Prostate gland (tissue), 2 donors: ENCODE results near the gene RPL32. TPM values are rescaled to one million over a fixed set of nuclear protein-coding genes. Genes with fewer than 3 reads are reported as not detected.

Experiments
- DNase-seq: peaks from one replicate; pipeline ENCODE4 v3.0.0-alpha.2; 2019; ENCODE audit warnings: low spot score
- H3K27ac ChIP-seq, 2 donors: fragments of 200-600 bp; sonication (generic); 2 replicates each; pipeline ENCODE4 v1.5.1; 2017 to 2019
- H3K27me3 ChIP-seq: fragments of 200-600 bp; sonication (generic); replicated peaks from 2 replicates; pipeline ENCODE4 v1.5.1; 2019; ENCODE audit not compliant: insufficient read depth
- H3K36me3 ChIP-seq, 2 donors: fragments of 200-600 bp; sonication (generic); 1 replicate in 1 of 2; 2 replicates in 1 of 2; pipeline versions ENCODE4 v1.5.1 to v1.8.1; 2017 to 2019
- H3K4me1 ChIP-seq: fragments of 200-600 bp; sonication (generic); replicated peaks from 2 replicates; pipeline ENCODE4 v1.5.1; 2019
- H3K4me3 ChIP-seq, 2 donors: fragments of 200-600 bp; sonication (generic); 2 replicates each; pipeline ENCODE4 v1.5.1; 2017 to 2019
- H3K9me3 ChIP-seq: fragments of 200-600 bp; sonication (generic); 2 replicates; pipeline ENCODE4 v1.5.1; 2017
- CTCF ChIP-seq, 4 experiments: fragments of 200-600 bp in 2 of 4; fragments of 450-650 bp in 2 of 4; sonication (generic) in 2 of 4; IDR thresholded peaks; 1 replicate in 3 of 4; 2 replicates in 1 of 4; pipeline ENCODE4 v1.5.1; 2016 to 2019; ENCODE audit warnings: antibody characterized with exemption in 4 of 4, mild to moderate bottlenecking in 2 of 4, moderate library complexity in 2 of 4
- POLR2A ChIP-seq: fragments of 450-650 bp; IDR thresholded peaks from one replicate; pipeline ENCODE4 v1.6.1; 2016; ENCODE audit warnings: antibody characterized with exemption, mild to moderate bottlenecking
- POLR2AphosphoS5 ChIP-seq: sonication (generic); formaldehyde crosslinking; IDR thresholded peaks from one replicate; pipeline ENCODE4 v1.6.1; 2017; ENCODE audit warnings: antibody characterized with exemption
- WGBS: methylation state at CpG from one replicate; pipeline ENCODE4 v1.1.5; 2018; 5-methylcytosine and 5-hydroxymethylcytosine counted together
- intact Hi-C: fragments of 100-400 bp; cut with DNase I; formaldehyde crosslinking; loops from one replicate; pipeline ENCODE4 v1.14.2; 2022
- total RNA-seq, 2 donors: library from RNA; depleted of rRNA; stranded (reverse); fragments of >200 nt; gene quantifications; one replicate each; pipeline ENCODE4 v1.1.0, GENCODE V29; 2016

Gene RPL32
- total RNA-seq, 2 donors from 2014 or later = 851 to 1,881 TPM

- 89% methylated on average over 3 of the region's 3 CpGs for WGBS
- no peaks in the 10 kb centered on the region for H3K4me1 ChIP-seq
- no peaks in the 10 kb centered on the region for H3K27me3 ChIP-seq
- H3K4me3 ChIP-seq = no peak overlapping the region
- no peaks in the 10 kb centered on the region for H3K9me3 ChIP-seq
- DNase-seq = no peak
- intact Hi-C loops = no loop called here
- no peak for TF ChIP-seq POLR2A
- no peak for TF ChIP-seq CTCF (IDR thresholded peaks at IDR 0.05)
- no peak for TF ChIP-seq POLR2AphosphoS5
- H3K27ac ChIP-seq = no peak overlapping the region
- no peaks in the 10 kb centered on the region for H3K36me3 ChIP-seq
These were observed 28.6 kb downstream of the RPL32 start for GRCh38 chr3:12812812-12813211.

DNA sequence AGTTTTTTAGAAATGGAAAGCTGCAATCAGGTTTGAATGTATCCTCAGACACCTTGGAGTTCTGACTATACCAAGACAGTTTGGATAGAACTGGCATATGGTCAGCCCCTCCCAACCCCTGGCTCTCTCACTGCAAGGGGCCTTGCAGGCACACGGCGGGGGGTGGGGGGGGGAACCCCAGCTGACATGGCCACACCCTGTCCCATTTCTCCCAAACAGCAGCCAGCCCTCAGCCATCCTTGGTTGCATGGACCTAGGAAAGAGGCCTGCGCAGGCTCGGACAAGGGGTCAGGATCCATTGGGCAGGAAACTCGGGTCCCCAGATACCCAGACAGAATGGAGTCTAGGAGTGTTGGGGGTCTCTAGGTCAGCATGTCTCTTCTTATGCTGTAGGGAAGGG lies 30.4 kb downstream of the RPL32 start:
- WGBS = 72% methylated on average over 5 of the region's 5 CpGs
- H3K4me1 ChIP-seq = no peaks in the 10 kb centered on the region
- H3K27me3 ChIP-seq = no peaks in the 10 kb centered on the region
- H3K9me3 ChIP-seq = no peaks in the 10 kb centered on the region
- H3K36me3 ChIP-seq = no peaks in the 10 kb centered on the region
- intact Hi-C loops = no loop called here
- peak overlapping the region in 1 of 2 donors; percentile 66 for H3K27ac ChIP-seq
- DNase-seq = no peak
- H3K4me3 ChIP-seq = no peak overlapping the region
- TF ChIP-seq CTCF (IDR thresholded peaks at IDR 0.05) (no peak), POLR2AphosphoS5 (no peak), POLR2A (no peak)

GRCh38 chr3:12810013-12810780 lies 31.2 kb downstream of the RPL32 start:
- under 1% methylated on average over 41 of the region's 50 CpGs for WGBS
- no peaks in the 10 kb centered on the region for H3K4me1 ChIP-seq
- no peaks in the 10 kb centered on the region for H3K36me3 ChIP-seq
- intact Hi-C loops = no loop called here
- DNase-seq = peak; percentile 95
- H3K9me3 ChIP-seq = no peaks in the 10 kb centered on the region
- no peaks in the 10 kb centered on the region for H3K27me3 ChIP-seq
- H3K4me3 ChIP-seq = peak overlapping the region; percentile 44 to 51
- H3K27ac ChIP-seq = peak overlapping the region; percentile 41 to 66
- TF ChIP-seq POLR2AphosphoS5 (peak; percentile 86), CTCF (IDR thresholded peaks at IDR 0.05) (peak; percentile 13 to 82 (median 62)), POLR2A (peak; percentile 69)

GRCh38 chr3:12809435-12809834 lies 31.9 kb downstream of the RPL32 start:
- Histone ChIP-seq H3K27ac (peak overlapping the region; percentile 41 to 66), H3K36me3 (no peaks in the 10 kb centered on the region), H3K4me1 (no peaks in the 10 kb centered on the region), H3K9me3 (no peaks in the 10 kb centered on the region), H3K4me3 (peak overlapping the region; percentile 44 to 51), H3K27me3 (no peaks in the 10 kb centered on the region)
- TF ChIP-seq POLR2A (no peak), CTCF (IDR thresholded peaks at IDR 0.05) (no peak), POLR2AphosphoS5 (no peak)
- 90% methylated on average over 5 of the region's 5 CpGs for WGBS
- no peak for DNase-seq
- intact Hi-C loops = no loop called here

GRCh38 chr3:12809001-12809400 lies 32.4 kb downstream of the RPL32 start:
- WGBS = 93% methylated on average over 3 of the region's 3 CpGs
- intact Hi-C loops = no loop called here
- no peaks in the 10 kb centered on the region for H3K36me3 ChIP-seq
- no peak for TF ChIP-seq CTCF (IDR thresholded peaks at IDR 0.05)
- TF ChIP-seq POLR2AphosphoS5 = no peak
- TF ChIP-seq POLR2A = no peak
- no peaks in the 10 kb centered on the region for H3K27me3 ChIP-seq
- no peak for DNase-seq
- H3K9me3 ChIP-seq = no peaks in the 10 kb centered on the region
- H3K27ac ChIP-seq = no peak overlapping the region
- H3K4me3 ChIP-seq = no peak overlapping the region
- no peaks in the 10 kb centered on the region for H3K4me1 ChIP-seq
